SU-DHL-6 (cell line): Measurements from ENCODE around the gene RPS16.

ENCODE experiments used
- EZH2phosphoT487 ChIP-seq: fragments of 200-600 bp; sonication (generic), shearing (Covaris generic); conservative IDR thresholded peaks from 2 replicates; pipeline ENCODE4 v1.6.1; 2018; ENCODE audit warnings: mild to moderate bottlenecking, antibody characterized with exemption, low read length, moderate library complexity, mixed read lengths
- TF ChIP-seq, protein P1 (sequence below): fragments of 200-600 bp; sonication (generic); IDR thresholded peaks from one replicate; pipeline ENCODE4 v1.5.1; 2017; ENCODE audit warnings: antibody characterized with exemption, mild to moderate bottlenecking, low read length, moderate library complexity; ENCODE audit not compliant: insufficient read depth, poor library complexity, severe bottlenecking

DNA sequence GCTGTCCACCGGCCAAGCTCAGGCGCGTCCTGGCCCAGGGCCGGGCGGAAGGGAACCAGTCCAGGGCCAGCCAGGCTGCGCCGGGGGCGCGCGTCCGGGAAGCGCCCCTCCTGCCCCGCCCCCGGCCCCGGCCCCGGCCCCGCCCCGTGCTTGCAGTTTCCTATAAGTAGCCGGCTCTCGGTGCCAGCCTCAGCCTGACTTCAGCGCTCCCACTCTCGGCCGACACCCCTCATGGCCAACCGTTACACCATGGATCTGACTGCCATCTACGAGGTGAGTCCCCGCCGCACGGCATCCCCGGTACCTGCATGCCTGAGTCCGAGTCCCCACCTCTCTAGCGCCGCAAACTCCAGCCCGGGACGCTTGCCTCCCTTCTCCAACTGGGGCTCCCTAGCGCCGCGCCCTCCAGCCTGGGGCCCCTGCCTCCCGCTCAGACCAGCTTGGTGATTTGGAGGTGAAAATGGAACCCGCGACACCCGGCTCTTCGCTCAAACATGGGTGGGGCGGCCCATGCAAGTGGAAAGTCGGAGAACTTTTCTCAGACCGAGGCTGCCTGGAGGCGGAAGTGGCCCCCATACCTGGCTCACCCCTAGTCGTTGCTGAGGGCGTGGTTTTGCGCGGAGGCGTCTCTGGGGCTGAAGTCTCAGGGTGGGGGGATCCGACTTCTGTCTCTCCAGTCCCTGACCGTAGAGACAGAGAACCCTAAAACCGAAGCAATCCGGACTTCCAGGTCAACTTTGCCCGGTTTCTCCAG lies 28.9 kb downstream of the RPS16 start, which contains the start of gene ZFP36:
- TF ChIP-seq, protein P1, sequence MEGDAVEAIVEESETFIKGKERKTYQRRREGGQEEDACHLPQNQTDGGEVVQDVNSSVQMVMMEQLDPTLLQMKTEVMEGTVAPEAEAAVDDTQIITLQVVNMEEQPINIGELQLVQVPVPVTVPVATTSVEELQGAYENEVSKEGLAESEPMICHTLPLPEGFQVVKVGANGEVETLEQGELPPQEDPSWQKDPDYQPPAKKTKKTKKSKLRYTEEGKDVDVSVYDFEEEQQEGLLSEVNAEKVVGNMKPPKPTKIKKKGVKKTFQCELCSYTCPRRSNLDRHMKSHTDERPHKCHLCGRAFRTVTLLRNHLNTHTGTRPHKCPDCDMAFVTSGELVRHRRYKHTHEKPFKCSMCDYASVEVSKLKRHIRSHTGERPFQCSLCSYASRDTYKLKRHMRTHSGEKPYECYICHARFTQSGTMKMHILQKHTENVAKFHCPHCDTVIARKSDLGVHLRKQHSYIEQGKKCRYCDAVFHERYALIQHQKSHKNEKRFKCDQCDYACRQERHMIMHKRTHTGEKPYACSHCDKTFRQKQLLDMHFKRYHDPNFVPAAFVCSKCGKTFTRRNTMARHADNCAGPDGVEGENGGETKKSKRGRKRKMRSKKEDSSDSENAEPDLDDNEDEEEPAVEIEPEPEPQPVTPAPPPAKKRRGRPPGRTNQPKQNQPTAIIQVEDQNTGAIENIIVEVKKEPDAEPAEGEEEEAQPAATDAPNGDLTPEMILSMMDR = no peak
- no peak for TF ChIP-seq EZH2phosphoT487
